Umbilical cord (tissue), 2 donors: Measurements from ENCODE around the gene KIFBP. TPM values are rescaled to one million over a fixed set of nuclear protein-coding genes. Genes with fewer than 3 reads are reported as not detected.
"Not testable (repeated sequence)": the region's sequence is repeated elsewhere in the genome, so short reads cannot be mapped to it uniquely, and the experiment has no call there.

Experiments used
- DNase-seq: peaks from one replicate; pipeline ENCODE4 v3.0.0-alpha.2; 2015; ENCODE audit warnings: low spot score
- total RNA-seq: library from RNA; depleted of rRNA; stranded (reverse); fragments of >200 nt; gene quantifications from one replicate; pipeline ENCODE4 v1.2.3, GENCODE V29; 2014; ENCODE audit warnings: low replicate concordance; ENCODE audit not compliant: insufficient read depth

Gene KIFBP
- total RNA-seq, 1 donor from 2014 or later: 23.6 TPM

- no peak for DNase-seq
These were observed 8.6 kb downstream of the KIFBP start for GRCh38 chr10:68997211-68997610.

DNA sequence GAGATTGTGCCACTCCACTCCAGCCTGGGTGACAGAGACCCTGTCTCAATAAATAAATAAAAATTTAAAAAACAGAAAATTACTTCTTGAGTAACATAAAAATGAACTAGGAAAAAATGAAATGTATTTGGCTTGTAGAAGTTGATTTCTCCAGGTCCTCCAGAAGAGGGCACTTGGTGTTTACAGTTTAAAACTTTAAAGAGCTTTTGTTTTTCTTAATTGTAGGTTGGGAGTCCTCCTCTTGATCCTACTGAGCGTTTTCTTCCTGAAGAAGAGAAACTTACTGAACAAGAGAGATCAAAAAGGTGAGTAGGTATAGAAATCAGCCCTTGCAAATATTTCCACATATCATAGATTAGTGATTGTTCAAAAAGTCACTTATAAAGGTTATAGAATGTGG is 16.2 kb downstream of the KIFBP start:
- peak; percentile 35 for DNase-seq

DNA sequence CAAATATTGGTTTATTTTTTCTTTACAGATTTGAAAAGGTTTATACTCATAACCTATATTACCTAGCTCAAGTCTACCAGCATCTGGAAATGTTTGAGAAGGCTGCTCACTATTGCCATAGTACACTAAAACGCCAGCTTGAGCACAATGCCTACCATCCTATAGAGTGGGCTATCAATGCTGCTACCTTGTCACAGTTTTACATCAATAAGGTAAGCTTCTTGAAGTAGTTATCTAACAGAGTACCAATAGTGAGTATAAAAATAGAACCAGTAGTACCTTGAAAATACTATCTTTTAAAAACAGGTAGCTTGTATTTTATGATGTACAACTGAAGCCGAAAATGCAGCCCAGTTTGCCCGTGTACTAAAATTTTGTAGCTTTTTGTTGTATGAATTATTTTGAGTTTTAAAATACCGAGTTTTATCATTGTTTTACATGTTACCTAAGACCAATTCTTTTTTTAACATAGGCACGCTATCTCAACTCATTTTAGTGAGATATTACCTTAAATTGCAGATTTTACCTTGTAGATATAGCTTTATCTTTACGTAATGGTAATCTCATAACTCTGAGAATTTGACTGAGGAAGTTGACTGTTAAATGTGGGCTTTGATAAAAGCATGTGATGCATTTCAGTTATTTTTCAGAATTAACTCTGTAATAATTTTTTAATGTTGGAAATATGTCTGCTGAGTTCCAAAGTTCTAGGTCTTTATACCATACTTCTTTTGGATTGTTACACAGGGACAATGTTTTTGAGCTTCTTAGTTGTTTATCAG is 17.3 kb downstream of the KIFBP start:
- no peak for DNase-seq

GRCh38 chr10:69007260-69007659 is 18.7 kb downstream of the KIFBP start:
- no peak for DNase-seq

DNA sequence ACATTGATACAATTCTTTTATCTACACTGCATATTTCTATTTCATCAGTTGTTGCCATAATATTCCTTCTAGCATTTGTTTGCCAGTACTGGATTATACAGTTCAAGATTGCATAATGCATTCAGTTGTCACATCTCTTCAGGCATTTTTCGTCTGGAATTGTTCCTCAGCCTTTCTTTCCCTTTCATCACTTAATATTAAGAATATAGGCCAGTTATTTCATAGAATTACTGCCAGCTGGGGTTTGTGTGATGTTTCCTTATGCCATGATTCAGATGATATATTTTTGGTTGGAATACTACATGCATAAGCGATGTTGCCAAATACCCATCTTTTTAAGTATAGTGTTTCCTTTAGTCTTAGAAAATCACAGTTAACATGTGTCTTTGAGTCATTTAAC is 20.8 kb downstream of the KIFBP start:
- peak; percentile 6 for DNase-seq

GRCh38 chr10:69010151-69010640 is 21.6 kb downstream of the KIFBP start:
- DNase-seq: no peak

DNA sequence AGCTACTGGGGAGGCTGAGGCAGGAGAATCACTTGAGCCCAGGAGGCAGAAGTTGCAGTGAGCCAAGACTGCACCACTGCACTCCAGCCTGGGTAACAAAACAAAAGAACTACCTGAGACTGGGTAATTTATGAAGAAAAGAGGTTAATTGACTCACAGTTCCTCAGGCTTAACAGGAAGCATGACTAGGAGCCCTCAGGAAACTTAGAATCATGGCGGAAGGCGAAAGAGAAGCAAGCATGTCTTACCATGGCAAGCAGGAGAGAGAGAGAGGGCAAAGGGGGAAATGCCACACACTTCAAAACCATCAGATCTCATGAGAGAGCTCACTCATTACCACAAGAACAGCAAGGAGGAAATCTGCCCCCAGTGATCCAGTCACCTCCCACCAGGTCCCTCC is 24.2 kb downstream of the KIFBP start:
- not testable (repeated sequence) for DNase-seq

DNA sequence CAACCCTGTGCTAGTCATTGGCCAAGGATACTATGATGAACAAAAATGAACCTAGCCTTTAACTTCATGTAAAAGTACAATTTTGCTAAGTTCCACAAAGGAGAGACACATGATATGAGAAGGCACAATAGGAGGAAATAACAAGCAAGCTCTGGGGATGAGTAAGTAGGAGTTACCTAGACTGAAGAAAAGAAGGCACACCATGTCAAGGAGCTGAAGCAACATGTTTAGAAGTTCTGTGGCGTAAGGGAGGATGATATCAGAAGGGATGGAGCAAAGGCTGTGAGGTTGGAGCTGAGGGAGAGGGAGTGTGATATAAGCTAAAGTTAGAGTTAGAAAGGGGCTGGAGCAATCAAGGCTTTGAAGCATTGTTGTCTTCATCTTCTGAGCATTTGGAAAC is 25.6 kb downstream of the KIFBP start:
- no peak for DNase-seq

- DNase-seq: no peak
These were observed 30.0 kb downstream of the KIFBP start for GRCh38 chr10:69018613-69019012.

DNA sequence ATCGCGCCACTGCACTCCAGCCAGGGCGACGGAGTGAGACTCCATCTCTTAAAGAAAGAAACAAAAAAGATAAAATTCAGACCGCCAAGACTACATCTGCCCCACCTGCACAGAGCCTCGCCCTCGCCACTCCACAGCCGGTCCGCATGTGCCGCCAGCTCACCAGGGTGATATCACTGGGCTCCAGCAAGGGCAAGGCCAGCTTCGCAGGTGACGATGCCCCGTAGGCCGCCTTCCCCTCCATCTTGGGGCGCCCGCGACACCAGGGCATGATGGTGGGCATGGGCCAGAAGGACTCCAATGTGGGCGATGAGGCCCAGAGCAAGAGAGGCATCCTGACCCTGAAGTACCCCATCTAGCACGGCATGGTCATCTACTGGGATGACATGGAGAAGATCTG is 34.0 kb downstream of the KIFBP start:
- no peak for DNase-seq

DNA sequence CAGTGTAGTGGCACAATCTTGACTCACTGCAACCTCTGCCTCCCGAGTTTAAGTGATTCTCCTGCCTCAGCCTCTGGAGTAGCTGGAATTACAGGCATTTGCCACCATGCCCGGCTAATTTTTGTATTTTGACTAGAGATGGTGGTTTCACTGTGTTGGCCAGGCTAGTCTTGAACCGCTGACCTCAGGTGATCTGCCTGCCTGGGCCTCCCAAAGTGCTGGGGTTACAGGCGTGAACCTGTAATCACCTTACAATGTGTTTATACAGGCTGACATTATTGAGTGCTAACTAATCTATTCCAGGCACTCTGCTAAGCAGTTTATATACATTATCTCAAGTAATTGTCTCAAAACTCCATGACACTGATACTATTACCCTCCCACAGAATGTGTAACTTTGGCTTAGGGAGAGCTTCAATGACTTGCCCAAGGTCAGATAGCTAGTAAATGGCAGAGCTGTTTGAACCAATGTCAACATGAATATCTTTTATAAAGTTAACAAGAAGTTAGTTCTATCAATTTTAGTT is 36.8 kb downstream of the KIFBP start:
- DNase-seq: no peak

DNA sequence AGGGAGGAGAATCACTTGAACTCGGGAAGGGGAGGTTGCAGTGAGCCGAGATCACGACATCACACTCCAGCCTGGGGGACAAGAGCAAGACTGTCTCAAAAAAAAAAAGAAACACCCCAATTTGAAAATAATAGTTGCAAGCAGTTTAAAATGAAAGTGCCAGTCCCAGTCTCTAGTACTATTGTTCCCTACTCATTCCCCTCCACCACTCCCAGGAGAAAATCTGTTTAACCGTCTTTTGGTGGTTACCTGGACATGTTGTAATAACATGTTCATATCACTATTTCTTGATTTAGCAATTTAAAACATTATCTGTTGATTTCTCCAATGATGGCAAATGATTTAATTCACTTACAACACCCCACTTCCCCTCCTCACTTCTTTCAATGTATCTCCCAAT is 44.7 kb downstream of the KIFBP start:
- DNase-seq: no peak

- DNase-seq: no peak
These were observed 48.9 kb downstream of the KIFBP start for GRCh38 chr10:69037489-69037888.

DNA sequence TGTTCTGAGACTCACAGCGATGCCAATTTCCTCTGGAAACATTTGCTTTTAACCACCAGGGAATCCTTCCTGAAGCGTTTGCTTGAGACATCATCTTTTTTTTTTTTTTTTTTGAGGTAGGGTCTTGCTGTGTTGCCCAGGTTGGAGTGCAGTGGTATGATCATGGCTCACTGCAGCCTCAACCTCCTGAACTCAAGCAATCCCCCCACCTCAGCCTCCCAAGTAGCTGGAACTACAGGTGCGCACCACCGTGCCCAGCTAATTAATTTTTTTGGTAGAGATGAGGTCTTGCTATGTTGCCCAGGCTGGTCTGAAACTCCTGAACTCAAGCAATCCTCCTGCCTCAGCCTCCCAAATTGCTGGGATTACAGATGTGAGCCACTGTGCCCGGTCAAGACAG is 52.3 kb downstream of the KIFBP start:
- not testable (repeated sequence) for DNase-seq

DNA sequence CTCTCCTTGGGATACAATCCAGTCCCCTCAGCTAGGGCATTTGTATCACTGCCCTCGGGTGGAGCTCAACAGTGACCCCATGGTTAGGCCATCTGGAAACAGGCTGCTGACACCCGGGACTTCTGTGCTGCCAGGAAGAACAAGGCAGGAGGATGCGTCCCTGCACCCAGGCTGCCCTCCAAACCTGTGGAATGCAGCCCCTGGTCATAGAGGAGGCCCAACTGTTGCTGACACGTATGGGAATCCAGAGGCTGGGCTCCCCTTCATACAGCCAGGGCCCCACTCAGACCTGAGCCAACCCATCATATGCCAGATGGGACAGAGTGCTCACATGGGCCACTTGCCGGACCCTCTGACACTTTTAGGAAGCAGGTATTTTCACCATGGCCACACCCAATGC is 53.8 kb downstream of the KIFBP start:
- DNase-seq: no peak

GRCh38 chr10:69042838-69043237 is 54.2 kb downstream of the KIFBP start:
- no peak for DNase-seq

- no peak for DNase-seq
These were observed 55.4 kb downstream of the KIFBP start for GRCh38 chr10:69043931-69044531.

DNA sequence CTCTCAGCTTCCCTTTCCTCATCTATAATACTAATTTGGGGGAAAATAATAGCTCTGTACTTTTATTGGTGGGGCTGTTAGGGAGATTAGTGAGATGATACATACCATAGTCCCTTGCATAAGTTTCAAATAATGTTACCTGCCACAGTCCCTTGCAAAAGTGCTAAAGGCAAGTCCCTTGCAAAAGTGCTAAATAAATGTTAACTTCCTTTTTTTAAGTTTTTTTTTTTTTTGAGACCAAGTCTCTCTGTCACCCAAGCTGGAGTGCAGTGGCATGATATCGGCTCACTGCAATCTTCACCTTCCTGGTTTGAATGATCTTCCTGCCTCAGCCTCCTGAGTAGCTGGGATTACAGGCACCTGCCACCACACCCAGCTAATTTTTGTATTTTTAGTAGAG is 55.9 kb downstream of the KIFBP start:
- DNase-seq: no peak

GRCh38 chr10:69045441-69046300 is 57.1 kb downstream of the KIFBP start:
- no peak for DNase-seq

DNA sequence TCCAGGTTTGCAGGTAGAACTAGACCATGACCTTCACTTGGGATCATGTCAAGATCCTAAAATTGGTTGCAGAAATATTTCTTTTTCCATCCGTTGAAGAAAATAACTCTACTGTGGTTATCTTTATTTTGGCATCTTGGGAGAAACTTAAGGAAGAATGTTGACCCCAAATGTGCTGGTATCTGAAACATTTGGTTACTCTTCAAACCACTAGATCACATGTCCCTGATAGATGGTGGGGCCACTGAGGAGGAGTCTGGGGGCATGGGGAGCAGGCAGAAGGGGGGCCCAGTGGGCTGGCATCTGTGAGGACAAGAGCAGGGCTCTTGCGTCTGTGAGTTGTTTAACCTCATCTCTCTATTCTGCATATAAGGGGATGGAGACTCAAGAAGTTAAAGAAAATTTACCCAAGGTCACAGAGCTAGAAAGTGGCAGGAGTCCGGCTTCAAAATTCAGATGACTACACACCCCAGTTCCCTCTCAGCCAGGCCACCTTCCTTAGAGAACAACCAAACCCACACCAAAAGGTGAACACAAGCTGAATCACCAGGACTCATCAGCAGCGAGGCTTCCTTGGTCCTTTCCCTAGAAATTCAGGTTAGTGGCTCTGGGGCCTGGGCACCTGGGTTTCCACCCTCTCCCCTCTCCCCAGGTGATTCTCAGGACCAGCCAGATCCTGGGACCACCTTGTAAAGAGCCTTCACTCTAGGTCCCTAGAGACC is 58.7 kb downstream of the KIFBP start:
- no peak for DNase-seq

- peak; percentile 55 for DNase-seq
These were observed 59.5 kb downstream of the KIFBP start for GRCh38 chr10:69048103-69048502.
